Esophagus squamous epithelium (tissue), 4 donors: ENCODE measurements around the gene LRBA.

Experiments used
- CTCF ChIP-seq, 6 experiments: fragments of 450-650 bp in 4 of 6; fragments of 200-600 bp in 2 of 6; sonication (generic) in 2 of 6; IDR thresholded peaks; one replicate each; pipeline ENCODE4 v1.5.1; 2016 to 2019; ENCODE audit warnings: antibody characterized with exemption in 6 of 6, mild to moderate bottlenecking in 4 of 6, moderate library complexity in 4 of 6
- POLR2A ChIP-seq, 4 donors: fragments of 450-650 bp; IDR thresholded peaks; one replicate each; pipeline ENCODE4 v1.6.1; 2017; ENCODE audit warnings: antibody characterized with exemption in 4 of 4, mild to moderate bottlenecking in 4 of 4, moderate library complexity in 3 of 4

DNA sequence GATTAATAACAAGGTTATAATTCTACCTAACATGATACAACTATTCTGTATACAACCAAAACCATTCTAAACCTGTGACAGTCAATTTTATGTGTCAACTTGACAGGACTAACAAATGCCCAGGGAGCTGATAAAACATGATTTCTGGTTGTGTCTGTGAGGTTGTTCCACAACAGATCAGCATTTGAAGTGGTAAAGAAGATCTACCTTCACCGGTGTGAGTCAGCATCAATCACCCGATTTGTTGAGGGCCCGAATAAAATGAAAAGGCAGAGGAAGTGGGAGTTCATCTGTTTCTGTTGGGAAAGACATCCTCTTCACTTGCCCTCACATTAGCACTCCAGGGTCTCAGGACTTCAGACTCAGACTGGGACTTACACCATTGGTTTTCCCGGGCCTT is 245.2 kb downstream of the LRBA start:
- TF ChIP-seq CTCF (IDR thresholded peaks at IDR 0.05): no peak
- no peak for TF ChIP-seq POLR2A (IDR thresholded peaks at IDR 0.05)
